CMK (cell line): ENCODE results near the gene AGGF1.
"Not testable (repeated sequence)": the region's sequence is repeated elsewhere in the genome, so short reads cannot be mapped to it uniquely, and the experiment has no call there.

Source experiments
- DNase-seq: peaks from one replicate; pipeline ENCODE4 v3.0.0-alpha.2; 2010; ENCODE audit warnings: low read depth

Gene AGGF1, protein sequence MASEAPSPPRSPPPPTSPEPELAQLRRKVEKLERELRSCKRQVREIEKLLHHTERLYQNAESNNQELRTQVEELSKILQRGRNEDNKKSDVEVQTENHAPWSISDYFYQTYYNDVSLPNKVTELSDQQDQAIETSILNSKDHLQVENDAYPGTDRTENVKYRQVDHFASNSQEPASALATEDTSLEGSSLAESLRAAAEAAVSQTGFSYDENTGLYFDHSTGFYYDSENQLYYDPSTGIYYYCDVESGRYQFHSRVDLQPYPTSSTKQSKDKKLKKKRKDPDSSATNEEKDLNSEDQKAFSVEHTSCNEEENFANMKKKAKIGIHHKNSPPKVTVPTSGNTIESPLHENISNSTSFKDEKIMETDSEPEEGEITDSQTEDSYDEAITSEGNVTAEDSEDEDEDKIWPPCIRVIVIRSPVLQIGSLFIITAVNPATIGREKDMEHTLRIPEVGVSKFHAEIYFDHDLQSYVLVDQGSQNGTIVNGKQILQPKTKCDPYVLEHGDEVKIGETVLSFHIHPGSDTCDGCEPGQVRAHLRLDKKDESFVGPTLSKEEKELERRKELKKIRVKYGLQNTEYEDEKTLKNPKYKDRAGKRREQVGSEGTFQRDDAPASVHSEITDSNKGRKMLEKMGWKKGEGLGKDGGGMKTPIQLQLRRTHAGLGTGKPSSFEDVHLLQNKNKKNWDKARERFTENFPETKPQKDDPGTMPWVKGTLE

DNA sequence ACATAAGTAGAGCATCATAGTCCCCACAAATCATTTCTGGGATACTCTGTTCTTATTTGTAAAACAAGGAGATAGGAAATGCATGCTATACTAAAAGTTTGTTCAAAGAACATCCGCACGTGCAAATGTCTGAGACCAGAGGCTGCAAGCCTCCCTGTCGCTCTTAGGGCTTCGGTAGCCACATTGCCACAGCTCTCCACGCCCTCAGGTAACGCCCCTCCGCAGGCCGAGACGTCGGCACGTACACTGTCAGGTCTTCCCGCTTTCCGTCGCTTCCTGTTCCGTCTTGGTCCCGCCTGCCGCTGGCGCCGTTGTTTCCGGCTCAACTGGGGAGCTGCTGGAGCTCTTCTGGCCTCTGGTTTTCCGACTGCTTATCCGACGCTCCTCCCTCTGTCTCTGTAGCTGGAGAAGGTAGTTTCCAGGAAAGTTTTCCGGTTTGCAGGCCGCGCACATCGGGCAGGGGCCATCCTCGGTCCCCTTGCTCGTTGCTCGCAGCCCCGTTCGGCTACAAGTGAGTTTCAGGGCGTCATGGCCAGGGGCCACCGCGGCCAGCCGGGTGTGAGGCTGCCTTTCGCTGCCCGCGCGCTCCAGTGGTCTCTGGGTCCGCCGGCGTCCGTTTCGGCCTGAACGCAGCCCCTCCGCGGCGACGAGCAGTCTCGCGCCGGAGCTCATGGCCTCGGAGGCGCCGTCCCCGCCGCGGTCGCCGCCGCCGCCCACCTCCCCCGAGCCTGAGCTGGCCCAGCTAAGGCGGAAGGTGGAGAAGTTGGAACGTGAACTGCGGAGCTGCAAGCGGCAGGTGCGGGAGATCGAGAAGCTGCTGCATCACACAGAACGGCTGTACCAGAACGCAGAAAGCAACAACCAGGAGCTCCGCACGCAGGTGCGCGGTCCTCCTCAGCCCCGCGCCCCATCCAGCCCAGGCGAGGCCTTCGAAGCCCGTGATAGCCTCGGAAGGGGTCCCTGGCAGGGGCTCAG lies at the start of gene AGGF1:
Gene AGGF1, plus strand, starts transcription at position 308 of the 975 bp plus-strand sequence. Its CDS starts 363 bp downstream, at position 671.
- DNase-seq: peak; percentile 69

DNA sequence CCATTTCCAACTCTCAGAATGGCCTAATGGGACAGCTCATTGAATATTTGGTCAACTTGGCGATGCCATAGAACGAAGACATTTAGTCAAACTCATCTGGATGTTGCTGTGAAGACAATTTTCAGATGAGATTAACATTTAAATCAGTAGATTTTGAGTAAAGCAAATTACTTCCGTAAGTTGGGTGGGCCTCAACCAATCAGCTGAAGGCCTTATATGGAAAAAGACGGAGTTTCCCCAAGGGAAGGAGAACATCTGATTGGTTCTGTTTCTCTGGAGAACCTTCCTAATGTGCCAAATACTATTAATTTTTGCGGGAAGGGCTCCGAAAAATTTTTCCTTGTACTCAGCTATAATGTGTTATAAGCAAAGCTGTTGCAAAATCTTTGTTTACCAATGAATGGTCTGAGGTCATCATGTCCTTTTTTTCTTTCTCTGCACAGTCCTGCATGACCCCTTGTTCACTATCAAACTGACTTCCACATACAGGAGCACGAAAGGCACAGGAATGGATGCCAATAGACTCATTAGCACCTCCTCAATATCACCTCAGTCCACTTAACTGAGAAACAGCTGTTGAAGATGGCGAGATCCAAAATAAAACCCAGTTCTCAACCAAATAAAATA lies 49.6 kb upstream of the AGGF1 start:
- DNase-seq: no peak

DNA sequence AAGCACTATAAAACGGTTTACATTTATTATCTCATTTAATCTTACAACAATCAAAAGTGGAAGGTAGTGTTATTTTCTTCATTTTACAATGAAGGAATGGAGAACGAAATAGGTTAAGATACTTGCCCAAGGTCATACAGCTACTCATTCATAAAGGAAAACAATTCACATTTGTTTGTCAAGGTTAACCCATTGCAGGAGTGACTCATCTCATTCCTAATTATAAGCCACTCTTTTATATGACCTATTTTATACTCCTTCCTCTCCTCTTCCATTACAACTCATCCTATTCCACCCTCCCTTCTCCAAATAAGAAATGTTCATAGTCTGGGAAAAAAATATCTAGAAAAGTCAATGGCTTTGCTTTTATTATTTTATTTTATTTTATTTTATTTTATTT lies 47.8 kb upstream of the AGGF1 start:
- no peak for DNase-seq

DNA sequence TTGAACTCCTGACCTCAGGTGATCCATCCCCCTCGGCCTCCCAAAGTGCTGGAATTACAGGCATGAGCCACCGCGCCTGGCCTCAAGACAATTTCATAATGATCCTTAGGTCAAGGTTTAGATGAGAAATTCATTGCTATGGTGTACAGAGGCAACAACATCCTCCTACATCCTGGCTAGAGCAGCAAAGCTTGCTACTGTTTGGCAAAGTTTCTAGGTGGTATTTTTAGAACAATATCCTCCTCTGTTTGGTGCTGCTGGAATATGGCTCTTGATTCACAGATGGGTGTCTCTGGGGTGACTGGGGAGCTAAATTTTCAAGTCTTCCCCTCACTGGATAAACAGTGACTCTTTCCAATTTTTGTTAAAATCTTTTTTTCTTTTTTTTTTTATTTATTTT lies 46.7 kb upstream of the AGGF1 start:
- DNase-seq: no peak

DNA sequence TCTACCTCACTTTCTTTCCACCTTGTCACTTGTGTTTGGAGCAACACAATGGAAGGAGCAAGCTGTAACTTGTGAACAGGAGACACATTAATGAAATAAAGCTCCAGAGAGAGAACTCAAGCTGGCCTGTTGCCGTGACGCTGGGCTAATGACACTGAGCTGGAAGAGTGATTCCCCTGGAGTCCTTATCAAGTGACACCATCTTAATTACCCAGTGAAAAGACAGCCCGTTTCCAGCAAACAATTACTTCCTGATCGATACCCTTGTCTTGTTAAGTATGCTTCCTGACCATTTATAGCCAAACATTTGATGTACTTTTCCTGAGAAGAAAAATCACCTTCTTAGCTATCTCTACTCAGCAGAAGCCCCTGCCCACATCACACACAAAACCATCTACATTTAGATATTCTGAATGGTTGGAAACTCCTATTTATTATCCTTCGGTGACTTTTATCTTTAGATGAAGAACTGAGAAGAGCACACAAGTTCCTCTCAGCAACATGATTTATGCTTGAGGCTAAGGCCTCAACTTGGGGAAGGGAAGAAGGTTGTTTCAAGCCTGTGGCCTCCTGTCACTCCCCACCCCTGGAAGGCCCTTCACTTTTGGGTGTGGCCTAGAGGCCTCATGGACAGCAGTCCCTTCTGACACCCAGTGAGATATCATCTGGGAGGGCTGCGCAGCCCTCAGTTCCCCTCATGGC lies 43.2 kb upstream of the AGGF1 start:
- DNase-seq: peak; percentile 5

DNA sequence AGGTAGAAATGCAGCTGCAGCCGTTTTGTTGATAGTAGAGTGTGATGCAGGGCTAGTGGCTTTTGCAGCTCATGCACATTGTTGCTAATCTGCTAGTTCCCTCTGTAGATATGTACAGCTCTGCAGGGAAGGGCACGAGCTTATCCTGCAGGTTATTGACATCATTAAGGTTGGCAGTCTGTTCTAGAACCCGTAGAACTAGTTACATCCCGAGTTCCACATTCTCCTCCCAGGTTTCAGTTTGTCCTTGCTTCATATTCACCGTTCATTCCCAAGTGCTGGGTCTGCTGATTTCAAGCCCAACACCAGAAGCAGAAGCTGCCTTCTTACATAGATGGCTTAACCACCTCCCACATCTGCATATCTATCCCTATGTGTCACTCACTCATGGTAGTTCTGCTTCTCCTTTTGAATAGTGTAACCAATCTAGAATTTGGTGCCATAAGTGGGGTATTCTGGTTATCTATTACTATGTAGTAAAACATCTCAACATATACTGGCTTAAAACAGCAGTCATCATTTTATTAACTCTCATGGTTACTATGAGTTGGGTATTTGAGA lies 39.2 kb upstream of the AGGF1 start:
- DNase-seq: no peak

DNA sequence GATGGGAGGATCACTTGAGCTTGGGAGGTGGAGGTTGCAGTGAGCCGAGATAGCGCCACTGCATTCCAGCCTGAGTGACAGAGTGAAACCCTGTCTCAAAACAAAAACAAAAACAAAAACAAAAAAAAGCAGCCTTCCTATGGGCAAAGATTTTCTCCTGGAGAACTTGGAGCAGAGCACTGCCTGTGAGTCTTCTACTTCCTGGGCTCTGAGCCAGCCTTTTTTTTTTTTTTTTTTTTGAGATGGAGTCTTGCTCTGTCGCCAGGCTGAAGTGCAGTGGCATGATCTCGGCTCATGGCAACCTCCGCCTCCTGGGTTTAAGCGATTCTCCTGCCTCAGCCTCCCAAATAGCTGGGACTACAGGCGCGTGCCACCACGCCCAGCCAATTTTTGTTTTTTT lies 36.8 kb upstream of the AGGF1 start:
- DNase-seq: not testable (repeated sequence)

DNA sequence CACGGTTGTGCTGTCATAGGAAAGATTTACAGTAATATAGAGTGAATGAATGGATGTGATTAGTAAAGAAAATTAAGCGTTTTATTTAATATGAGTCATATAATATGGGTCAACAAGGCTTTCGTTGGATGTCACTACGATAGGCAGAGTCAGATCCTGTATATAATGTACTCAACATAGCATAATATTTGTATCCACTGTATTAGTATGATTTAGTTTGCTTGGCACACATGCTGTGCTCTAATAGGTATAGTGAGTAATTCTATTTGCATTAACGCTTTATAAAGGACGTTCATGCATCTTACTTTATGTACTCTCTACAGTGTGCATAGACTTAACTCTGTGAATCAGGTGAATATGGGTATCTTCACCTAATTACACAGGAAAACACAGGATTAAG lies 35.9 kb upstream of the AGGF1 start:
- DNase-seq: no peak

DNA sequence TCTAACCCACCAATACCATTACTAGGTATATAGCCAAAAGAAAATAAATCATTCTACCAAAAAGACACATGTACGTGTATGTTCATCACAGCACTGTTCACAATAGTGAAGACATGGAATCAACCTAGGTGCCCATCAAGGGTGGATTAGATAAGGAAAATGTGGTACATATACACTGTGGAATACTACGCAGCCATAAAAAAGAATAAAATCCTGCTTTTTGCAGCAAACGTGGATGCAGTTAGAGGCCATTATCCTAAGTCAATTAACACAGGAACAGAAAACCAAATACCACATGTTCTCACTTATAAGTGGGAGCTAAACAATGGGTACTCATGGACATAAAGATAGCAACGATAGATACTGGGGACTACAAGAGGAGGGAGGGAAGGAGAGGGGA lies 32.0 kb upstream of the AGGF1 start:
- DNase-seq: not testable (repeated sequence)

DNA sequence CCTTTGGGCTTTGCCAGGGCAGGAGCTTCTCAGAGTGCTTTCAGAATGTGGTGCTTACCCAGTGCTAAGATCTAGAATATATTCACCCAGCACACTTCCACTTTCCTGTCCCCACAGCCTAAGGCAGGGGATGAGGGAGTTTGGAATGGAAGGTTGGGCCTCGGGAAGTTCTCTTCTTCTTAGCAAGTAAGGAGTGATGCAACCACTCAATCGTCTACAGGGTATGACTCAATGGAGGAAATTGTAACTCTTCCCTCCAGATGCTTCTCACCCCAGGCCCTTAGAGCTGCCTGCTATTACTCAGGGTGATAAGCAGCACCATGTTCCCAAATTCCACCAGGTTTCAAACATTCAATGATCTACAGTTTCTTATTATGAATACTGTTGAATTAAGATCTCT lies 30.8 kb upstream of the AGGF1 start:
- no peak for DNase-seq

DNA sequence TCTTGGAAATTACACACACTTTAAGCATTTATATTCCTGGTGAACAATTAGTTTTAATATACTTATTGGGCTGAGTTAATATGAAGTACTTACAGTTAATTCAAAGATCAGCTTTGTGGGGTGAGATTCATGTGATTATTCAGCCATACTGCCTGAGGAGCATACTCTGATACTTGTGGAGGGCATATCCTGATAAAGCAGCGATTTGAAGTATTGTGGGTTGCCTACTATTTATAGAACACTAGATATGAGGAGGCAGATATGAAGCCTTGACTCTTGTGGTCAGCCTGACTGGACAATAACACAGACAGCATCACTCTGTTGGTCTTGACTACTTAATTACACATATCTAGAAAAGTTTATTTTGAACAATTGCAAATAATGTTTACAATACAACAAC lies 27.0 kb upstream of the AGGF1 start:
- no peak for DNase-seq

DNA sequence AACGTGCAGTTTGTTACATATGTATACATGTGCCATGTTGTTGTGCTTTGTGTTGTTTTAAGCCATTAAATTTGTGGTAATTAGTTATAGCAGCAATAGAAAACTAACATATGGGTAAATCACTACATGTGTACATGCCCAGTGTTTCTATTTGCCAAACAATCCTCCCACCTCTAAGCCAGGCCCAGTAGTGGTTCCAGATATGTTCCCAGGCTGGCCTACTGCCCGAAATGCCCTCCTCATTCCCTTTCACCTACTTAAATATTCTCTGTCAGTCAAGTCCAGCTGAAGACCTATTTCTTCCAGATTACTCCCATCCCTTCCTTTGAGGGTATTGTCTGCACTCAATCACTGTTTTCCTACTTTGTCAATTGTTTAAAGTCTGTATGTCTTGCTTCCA lies 24.1 kb upstream of the AGGF1 start:
- no peak for DNase-seq

DNA sequence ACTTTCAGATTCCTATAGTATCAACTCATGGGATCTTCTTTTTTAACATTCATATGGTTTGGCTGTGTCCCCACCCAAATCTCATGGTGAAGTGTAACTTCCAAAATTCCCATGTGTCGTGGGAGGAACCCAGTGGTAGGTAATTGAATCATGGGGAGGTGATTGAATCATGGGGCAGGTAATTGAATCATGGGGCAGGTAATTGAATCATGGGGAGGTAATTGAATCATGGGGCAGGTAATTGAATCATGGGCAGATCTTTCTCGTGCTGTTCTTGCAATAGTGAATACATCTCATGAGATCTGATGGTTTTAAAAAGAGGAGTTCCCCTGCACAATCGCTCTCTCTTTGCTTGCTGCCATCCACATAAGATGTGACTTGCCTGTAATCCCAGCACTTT lies 21.8 kb upstream of the AGGF1 start:
- no peak for DNase-seq

DNA sequence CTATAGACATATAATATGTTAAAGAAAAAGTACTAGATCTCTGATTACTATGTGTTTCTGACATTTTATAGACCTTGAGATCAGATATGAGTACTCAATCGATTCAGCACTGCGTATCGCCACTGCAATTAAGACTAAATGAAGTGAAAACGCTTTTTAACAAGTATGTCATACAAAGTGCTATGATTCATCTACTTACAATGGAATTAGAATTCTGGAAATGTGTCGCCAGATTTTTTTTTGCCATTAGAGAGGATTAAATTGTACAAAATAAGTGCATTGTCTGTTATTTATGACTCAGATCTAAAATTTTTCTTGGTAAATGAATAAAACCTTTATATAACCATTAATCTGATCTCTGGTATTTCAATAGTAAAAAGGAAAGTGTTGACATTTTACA lies 20.0 kb upstream of the AGGF1 start:
- DNase-seq: no peak

DNA sequence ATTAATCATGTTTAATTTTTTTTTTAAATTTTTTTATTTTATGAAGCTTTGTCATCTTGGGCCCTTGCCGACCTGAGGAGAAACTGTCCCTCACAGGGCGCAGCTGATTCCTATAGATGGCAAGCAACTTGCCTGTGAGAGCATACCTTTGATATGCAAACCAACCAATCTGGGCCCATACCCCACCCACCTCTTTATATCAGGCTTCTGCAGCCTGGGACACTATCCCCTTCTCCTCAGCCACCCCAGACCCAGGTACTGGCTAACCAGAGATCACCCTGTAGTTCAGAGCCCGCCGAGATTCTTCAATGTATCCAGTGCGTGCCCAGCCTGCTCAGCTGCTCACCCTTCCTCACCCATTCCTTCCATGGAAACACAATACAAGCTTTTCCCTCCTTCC lies 18.7 kb upstream of the AGGF1 start:
- DNase-seq: no peak

DNA sequence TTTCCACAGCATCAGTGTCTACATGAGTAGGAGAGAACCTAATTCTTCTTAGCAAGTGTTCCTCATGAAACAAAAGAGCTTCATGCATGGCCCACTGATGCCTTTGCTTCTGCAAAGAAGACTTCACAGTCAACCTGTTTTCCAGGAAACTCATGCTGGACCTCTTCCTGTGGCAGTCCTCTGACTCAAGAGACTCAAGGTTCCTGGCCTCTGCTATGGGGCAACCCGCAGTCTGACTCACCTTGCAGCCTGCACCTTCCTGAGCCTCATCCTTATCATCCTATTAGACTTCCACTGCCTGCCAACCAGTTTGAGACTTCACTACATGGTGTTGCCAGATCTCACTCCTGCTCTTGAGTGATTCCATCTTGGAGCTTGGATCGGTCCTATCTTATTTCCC lies 17.6 kb upstream of the AGGF1 start:
- DNase-seq: no peak

DNA sequence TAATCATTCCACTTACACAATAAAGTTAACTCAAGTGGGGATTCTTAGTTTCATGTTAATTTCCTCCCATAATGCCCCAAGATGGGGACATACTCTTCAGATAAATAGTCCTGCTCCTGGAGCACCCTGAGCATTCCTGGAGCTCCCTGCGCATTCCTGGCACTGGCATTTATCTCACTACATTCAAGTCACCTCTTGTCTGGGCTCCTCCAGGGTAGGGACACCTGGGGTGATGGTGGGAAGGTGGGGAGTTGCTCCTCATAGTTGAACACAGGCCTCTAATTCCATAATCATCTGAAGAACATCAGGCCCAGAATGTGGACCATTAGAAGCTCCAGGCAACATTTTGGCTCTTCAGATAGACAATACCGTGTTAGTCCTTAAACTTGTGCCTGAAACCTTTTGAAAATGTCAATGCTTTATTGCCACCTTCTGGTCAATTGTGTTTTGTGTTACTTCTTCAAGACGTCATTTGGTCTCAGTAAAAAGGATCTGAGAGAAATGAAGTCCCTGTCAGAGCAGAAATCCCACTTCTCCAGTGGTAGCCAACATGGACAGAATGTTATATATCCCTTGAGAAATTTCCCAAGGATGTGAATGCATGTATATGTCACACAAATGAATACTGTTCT lies 14.2 kb upstream of the AGGF1 start:
- DNase-seq: no peak

DNA sequence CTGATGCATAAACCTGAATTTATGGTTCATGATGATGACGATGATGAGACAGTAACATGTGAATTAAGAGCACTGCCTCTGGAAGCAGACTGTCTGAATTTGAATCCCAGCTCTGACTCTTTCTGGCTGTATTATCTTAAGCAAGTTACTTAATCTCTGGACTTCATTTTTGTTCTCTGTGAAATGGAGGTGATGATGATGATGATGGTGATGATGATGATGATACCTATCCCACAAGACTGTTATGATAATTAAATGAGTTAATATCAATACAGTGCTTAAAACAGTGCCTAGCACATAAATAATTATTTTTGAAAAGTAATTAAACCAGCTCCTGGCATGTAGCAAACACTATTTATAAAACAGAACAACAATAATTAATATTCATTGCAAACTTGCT lies 13.2 kb upstream of the AGGF1 start:
- no peak for DNase-seq

DNA sequence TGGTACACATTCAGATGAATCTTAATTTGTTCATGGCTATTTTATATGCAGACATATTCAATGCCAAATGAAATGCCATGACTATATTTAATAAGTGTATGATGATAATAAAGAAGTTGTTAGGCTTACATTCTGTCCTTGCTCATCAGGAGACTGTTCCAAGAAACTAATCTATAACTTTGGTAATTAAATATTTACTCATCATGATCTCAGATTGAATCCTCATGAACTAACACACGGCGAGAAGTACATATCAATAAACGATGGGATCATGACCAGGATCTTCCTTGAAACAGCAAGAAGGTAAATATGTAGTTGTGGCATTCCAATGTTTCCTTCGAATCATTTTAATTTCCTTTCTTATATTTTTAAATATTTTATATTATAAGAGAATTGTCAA lies 12.5 kb upstream of the AGGF1 start:
- no peak for DNase-seq
